ENCODE measurements around the gene FAM209A. TPM values are rescaled to one million over a fixed set of nuclear protein-coding genes. Genes with fewer than 3 reads are reported as not detected.

FAM209A gene
- total and polyA plus RNA-seq, 10 of the 15 experiments (the other 5 are each of a cell fraction or from before 2014, with no cell fraction given) = 0.11 to 0.51 (median 0.32) TPM; not detected in 4

GRCh38 chr20:56513161-56514150, 11.1 kb upstream of the FAM209A start:
- TF ChIP-seq YBX1 (IDR thresholded peaks at IDR 0.05) (no peak), ESRRA (IDR thresholded peaks at IDR 0.05; ENCODE audit: low read length) (no peak), POLR2A (IDR thresholded peaks at IDR 0.05; ENCODE audit: low read depth, low read length) (0 out of 2 replicates have a peak, but pooled peaks have one; percentile 4), IRF4 (IDR thresholded peaks at IDR 0.05; ENCODE audit: low read depth, low read length) (no peak)
- no peaks in the 10 kb centered on the region for H3K79me2 ChIP-seq (ENCODE audit: control insufficient read depth, insufficient read depth, low read length)
- H3K36me3 ChIP-seq (ENCODE audit: control insufficient read depth in 2 of 2, insufficient read depth in 2 of 2, low read length in 1 of 2) = peaks cover 13 to 23% of the 10 kb centered on the region in 2 experiments
- no TSS peak for BruUV-seq (replicated peaks)
- H3K27ac ChIP-seq (ENCODE audit: control insufficient read depth, insufficient read depth) = no peak overlapping the region
- no peak for DNase-seq (ENCODE audit: low read depth, low spot score)
- H3K4me2 ChIP-seq (ENCODE audit: control insufficient read depth, insufficient read depth) = no peak overlapping the region
- POLR2A ChIA-PET = no interaction called here
- no peaks in the 10 kb centered on the region for H3K4me1 ChIP-seq (ENCODE audit: control insufficient read depth, insufficient read depth, low read length)
- H2AFZ ChIP-seq (ENCODE audit: control insufficient read depth, low read depth, low read length) = no peak overlapping the region
- RAD21 ChIA-PET (ENCODE audit: unreplicated experiment) = no interaction called here
- no peak overlapping the region for H3K9ac ChIP-seq (ENCODE audit: control insufficient read depth, insufficient read depth, low read length)
- in situ Hi-C loops (cut with MboI) = no loop called here
- intact Hi-C loops (cut with micrococcal nuclease; ENCODE audit: unreplicated experiment) = no loop called here
- no peaks in the 10 kb centered on the region for H4K20me1 ChIP-seq (ENCODE audit: control insufficient read depth, insufficient read depth)
- CTCF ChIA-PET = interaction anchor here (0.6 to 1.8 kb wide), 3 partner anchors 37 to 115 kb away, joined by 3 to 5 read pairs (median 3); no protein-coding TSS in a partner anchor
- H3K27me3 ChIP-seq (replicated peaks in 1 of 2; ENCODE audit: control insufficient read depth in 2 of 2, insufficient read depth in 2 of 2, low read length in 1 of 2) = no peaks in the 10 kb centered on the region
- H3K9me3 ChIP-seq (replicated peaks; ENCODE audit: control insufficient read depth, insufficient read depth, low read length) = no peaks in the 10 kb centered on the region; the same call in 2 of the 3 replicates
- FAIRE-seq = no peak
- no peak overlapping the region for H3K4me3 ChIP-seq
- ATAC-seq = no peak
- SMC1A ChIA-PET (ENCODE audit: uncharacterized antibody, unreplicated experiment) = interaction anchor here (0.9 kb wide), 1 partner anchor 42 kb away, joined by 3 read pairs; no protein-coding TSS in a partner anchor
- 98% methylated on average over 22 of the region's 22 CpGs for WGBS (ENCODE audit: insufficient coverage, insufficient replicate concordance, low lambda C conversion rate, missing lambda C conversion rate)

GRCh38 chr20:56516631-56517030, 7.9 kb upstream of the FAM209A start:
- BruUV-seq (replicated peaks) = no TSS peak
- DNase-seq (ENCODE audit: low read depth, low spot score) (no peak), ATAC-seq (no peak), FAIRE-seq (no peak)
- H3K36me3 ChIP-seq (ENCODE audit: control insufficient read depth in 2 of 2, insufficient read depth in 2 of 2, low read length in 1 of 2) = peaks cover 16 to 39% of the 10 kb centered on the region in 2 experiments
- H3K9ac ChIP-seq (ENCODE audit: control insufficient read depth, insufficient read depth, low read length) = no peak overlapping the region
- H3K27me3 ChIP-seq (replicated peaks in 1 of 2; ENCODE audit: control insufficient read depth in 2 of 2, insufficient read depth in 2 of 2, low read length in 1 of 2) = no peaks in the 10 kb centered on the region
- H2AFZ ChIP-seq (ENCODE audit: control insufficient read depth, low read depth, low read length) = no peak overlapping the region
- peaks cover 7% of the 10 kb centered on the region; the same call in 2 of the 3 replicates for H3K9me3 ChIP-seq (replicated peaks; ENCODE audit: control insufficient read depth, insufficient read depth, low read length)
- POLR2A ChIA-PET = no interaction called here
- H3K4me2 ChIP-seq (ENCODE audit: control insufficient read depth, insufficient read depth) = no peak overlapping the region
- CTCF ChIA-PET = interaction anchor here (0.7 to 2.0 kb wide), 4 partner anchors 89 to 158 kb away, joined by 3 to 12 read pairs (median 4); partner anchors contain the start of gene FAM210B
- no peaks in the 10 kb centered on the region for H3K4me1 ChIP-seq (ENCODE audit: control insufficient read depth, insufficient read depth, low read length)
- SMC1A ChIA-PET (ENCODE audit: uncharacterized antibody, unreplicated experiment) = interaction anchor here (1.1 kb wide), 1 partner anchor 34 kb away, joined by 4 read pairs; no protein-coding TSS in a partner anchor
- TF ChIP-seq GATAD2B (conservative IDR thresholded peaks at IDR 0.05; ENCODE audit: low read depth) = no peak
- TF ChIP-seq PAX5 (IDR thresholded peaks at IDR 0.05; ENCODE audit: borderline replicate concordance, low read depth, low read length) = no peak
- TF ChIP-seq YY1 (IDR thresholded peaks at IDR 0.05; ENCODE audit: low read depth, low read length) = no peak
- no peak for TF ChIP-seq TAF1 (IDR thresholded peaks at IDR 0.05; ENCODE audit: borderline replicate concordance, low read depth, low read length)
- no peak for TF ChIP-seq BACH1 (IDR thresholded peaks at IDR 0.05; ENCODE audit: borderline replicate concordance)
- TF ChIP-seq NR2F1 (conservative IDR thresholded peaks at IDR 0.05) = no peak
- no peak overlapping the region for H3K27ac ChIP-seq (ENCODE audit: control insufficient read depth, insufficient read depth)
- WGBS (ENCODE audit: insufficient coverage, insufficient replicate concordance, low lambda C conversion rate, missing lambda C conversion rate) = 89% methylated on average over 5 of the region's 5 CpGs
- no peaks in the 10 kb centered on the region for H4K20me1 ChIP-seq (ENCODE audit: control insufficient read depth, insufficient read depth)
- in situ Hi-C loops (cut with MboI) = no loop called here
- H3K79me2 ChIP-seq (ENCODE audit: control insufficient read depth, insufficient read depth, low read length) = no peaks in the 10 kb centered on the region
- H3K4me3 ChIP-seq = no peak overlapping the region
- intact Hi-C loops (cut with micrococcal nuclease; ENCODE audit: unreplicated experiment) = loop anchor here (1.0 kb wide), 1 partner anchor 116 kb away; no protein-coding TSS in a partner anchor
- RAD21 ChIA-PET (ENCODE audit: unreplicated experiment) = no interaction called here
